ENCODE results near the gene UBE2E3. TPM values are rescaled to one million over a fixed set of nuclear protein-coding genes. Genes with fewer than 3 reads are reported as not detected.
A peak's percentile ranks its signal among the peaks of the same experiment; 100 is the strongest.
"Not testable (repeated sequence)": the region's sequence is repeated elsewhere in the genome, so short reads cannot be mapped to it uniquely, and the experiment has no call there.

The UBE2E3 gene
- total RNA-seq = 10 to 100 TPM; 48.3 to 63.6 (median 52.8) TPM
- long read RNA-seq, donor 1, transcript UBE2E3-202 (6 exons, 1,570 nt) = major isoform, 54 of 64 reads
- long read RNA-seq, donor 1, partial matches to known transcripts = 4 of 64 reads
- long read RNA-seq, donor 1, other reads (novel, unspliced or antisense) = 5 of 64 reads
- long read RNA-seq, donor 2, transcript UBE2E3-202 (6 exons, 1,570 nt) = major isoform, 18 of 23 reads
- long read RNA-seq, donor 2, partial matches to known transcripts = 4 of 23 reads
- long read RNA-seq, donor 2, other reads (novel, unspliced or antisense) = 1 of 23 reads

- H3K36me3 ChIP-seq (ENCODE audit: low read depth) = no peaks in the 10 kb centered on the region
- no peaks in the 10 kb centered on the region for H3K9me3 ChIP-seq
- intact Hi-C loops (cut with DNase I, micrococcal nuclease) = no loop called here
- peaks cover 20% of the 10 kb centered on the region for H3K4me1 ChIP-seq (ENCODE audit: low read depth)
- H3K4me3 ChIP-seq = peak within 1 kb of the TSS; percentile 52
- DNase-seq (peak; percentile 85 to 91 (median 87)), ATAC-seq (peak; percentile 88)
- peak; percentile 62 for TF ChIP-seq CTCF (IDR thresholded peaks at IDR 0.05)
Observed at GRCh38 chr2:180980106-180980942, at the start of gene UBE2E3. TSS of gene UBE2E3 (plus strand) at chr2:180980605. CDS start at chr2:180982043, 1,438 bp downstream.

GRCh38 chr2:180931841-180932240 lies 48.6 kb upstream of the UBE2E3 start:
- Histone ChIP-seq H3K4me3 (no peak overlapping the region), H3K36me3 (ENCODE audit: low read depth) (no peaks in the 10 kb centered on the region), H3K9me3 (no peaks in the 10 kb centered on the region), H3K4me1 (ENCODE audit: low read depth) (no peaks in the 10 kb centered on the region)
- intact Hi-C loops (cut with DNase I, micrococcal nuclease) = no loop called here
- no peak for ATAC-seq
- no peak for DNase-seq
- TF ChIP-seq CTCF (IDR thresholded peaks at IDR 0.05) = no peak

- Histone ChIP-seq H3K9me3 (no peaks in the 10 kb centered on the region), H3K4me1 (ENCODE audit: low read depth) (no peaks in the 10 kb centered on the region), H3K4me3 (no peak overlapping the region), H3K36me3 (ENCODE audit: low read depth) (no peaks in the 10 kb centered on the region)
- no peak for TF ChIP-seq CTCF (IDR thresholded peaks at IDR 0.05)
- ATAC-seq = no peak
- intact Hi-C loops (cut with DNase I, micrococcal nuclease) = no loop called here
- DNase-seq = no peak
Observed at GRCh38 chr2:180933332-180933731, 47.1 kb upstream of the UBE2E3 start.

- no peak for DNase-seq
- ATAC-seq = no peak
- no peaks in the 10 kb centered on the region for H3K9me3 ChIP-seq
- H3K36me3 ChIP-seq (ENCODE audit: low read depth) = no peaks in the 10 kb centered on the region
- intact Hi-C loops (cut with DNase I, micrococcal nuclease) = no loop called here
- no peak overlapping the region for H3K4me3 ChIP-seq
- no peaks in the 10 kb centered on the region for H3K4me1 ChIP-seq (ENCODE audit: low read depth)
- TF ChIP-seq CTCF (IDR thresholded peaks at IDR 0.05) = no peak
Observed at GRCh38 chr2:180934911-180935310, 45.5 kb upstream of the UBE2E3 start.

GRCh38 chr2:180937480-180937879 lies 42.9 kb upstream of the UBE2E3 start:
- DNase-seq; H3K36me3 ChIP-seq (ENCODE audit: low read depth); H3K4me3 ChIP-seq; H3K9me3 ChIP-seq; intact Hi-C loops (cut with DNase I, micrococcal nuclease); ATAC-seq; H3K4me1 ChIP-seq (ENCODE audit: low read depth): not testable (repeated sequence)

DNA sequence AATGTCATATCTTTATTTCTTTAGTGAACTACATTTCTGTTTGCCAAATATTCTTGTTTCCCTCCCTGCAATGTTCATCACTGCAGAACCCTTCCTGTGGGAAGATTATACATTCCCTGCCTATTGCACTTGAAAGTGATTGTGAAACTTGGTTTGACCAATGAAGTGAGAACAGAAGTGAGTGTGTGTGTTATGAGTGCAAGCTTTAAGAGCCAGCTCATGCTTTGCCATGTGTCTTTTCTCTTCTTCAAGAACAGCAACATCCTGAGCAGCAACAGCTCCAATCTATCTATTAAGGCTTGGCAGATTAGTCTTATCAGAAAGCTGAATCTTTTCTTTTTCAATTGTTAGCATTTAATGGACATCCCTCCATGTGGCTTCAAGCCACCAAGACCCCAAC lies 42.0 kb upstream of the UBE2E3 start:
- TF ChIP-seq CTCF (IDR thresholded peaks at IDR 0.05) = no peak
- H3K9me3 ChIP-seq = no peaks in the 10 kb centered on the region
- DNase-seq (no peak), ATAC-seq (no peak)
- no peaks in the 10 kb centered on the region for H3K36me3 ChIP-seq (ENCODE audit: low read depth)
- no peak overlapping the region for H3K4me3 ChIP-seq
- intact Hi-C loops (cut with DNase I, micrococcal nuclease) = no loop called here
- H3K4me1 ChIP-seq (ENCODE audit: low read depth) = no peaks in the 10 kb centered on the region

Measured in mucosa of descending colon (tissue), 3 donors.